GM18505 (cell line): Measurements from ENCODE around the gene CACNA1B.
"Not testable (repeated sequence)": the region's sequence is repeated elsewhere in the genome, so short reads cannot be mapped to it uniquely, and the experiment has no call there.

Experiments used
- ATAC-seq: cut with Tn5 transposase; IDR thresholded peaks from one replicate; pipeline ENCODE4 v1.9.1; 2021; ENCODE audit not compliant: unreplicated experiment
- POLR2A ChIP-seq: IDR thresholded peaks from 4 replicates; pipeline ENCODE4 v1.6.1; 2011; ENCODE audit warnings: borderline replicate concordance; ENCODE audit not compliant: insufficient read depth, insufficient read length; ENCODE audit errors: extremely low read depth

Gene CACNA1B

DNA sequence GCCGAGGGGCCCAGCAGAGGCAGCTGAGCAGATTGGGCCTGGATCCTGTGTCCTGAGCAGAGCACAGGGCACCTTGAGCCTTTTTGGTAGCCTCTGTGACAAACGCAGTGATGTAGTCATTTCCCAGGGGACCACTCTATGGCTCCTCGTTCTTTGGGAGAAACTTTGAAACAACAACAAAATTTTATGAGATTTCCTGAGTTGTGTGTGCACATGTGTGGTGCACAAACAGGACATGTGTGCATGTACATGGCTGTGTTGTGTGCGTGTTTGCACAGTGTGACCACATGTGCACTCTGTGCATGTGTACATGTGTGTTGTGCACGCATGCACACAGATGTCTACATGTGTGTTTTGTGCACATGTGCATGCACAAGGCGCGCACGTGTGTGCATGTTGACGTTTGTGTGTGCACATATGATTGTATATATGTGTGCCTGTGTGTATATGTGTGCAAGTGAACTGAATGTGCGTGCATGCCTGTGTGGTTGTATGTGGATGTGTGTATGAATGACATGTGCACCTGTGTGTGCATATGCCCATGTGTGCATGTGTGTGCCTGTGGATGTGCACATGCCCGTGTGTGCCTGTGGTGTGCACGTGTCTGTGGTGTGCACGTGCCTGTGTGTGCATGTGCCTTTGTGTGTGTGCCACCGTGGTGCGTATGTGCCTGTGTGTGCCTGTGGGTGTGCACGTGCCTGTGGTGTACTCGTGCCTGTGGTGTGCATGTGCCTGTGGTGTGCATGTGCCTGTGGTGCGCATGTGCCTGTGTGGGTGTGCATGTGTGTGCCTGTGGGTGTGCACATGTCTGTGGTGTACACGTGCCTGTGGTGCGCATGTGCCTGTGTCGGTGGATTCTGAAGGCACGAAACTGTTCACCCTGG, 221.6 kb downstream of the CACNA1B start:
- TF ChIP-seq POLR2A = no peak
- ATAC-seq = no peak

GRCh38 chr9:138099803-138100598, 222.4 kb downstream of the CACNA1B start:
- no peak for ATAC-seq
- no peak for TF ChIP-seq POLR2A

GRCh38 chr9:138100711-138101350, 223.2 kb downstream of the CACNA1B start:
- TF ChIP-seq POLR2A = no peak
- no peak for ATAC-seq

DNA sequence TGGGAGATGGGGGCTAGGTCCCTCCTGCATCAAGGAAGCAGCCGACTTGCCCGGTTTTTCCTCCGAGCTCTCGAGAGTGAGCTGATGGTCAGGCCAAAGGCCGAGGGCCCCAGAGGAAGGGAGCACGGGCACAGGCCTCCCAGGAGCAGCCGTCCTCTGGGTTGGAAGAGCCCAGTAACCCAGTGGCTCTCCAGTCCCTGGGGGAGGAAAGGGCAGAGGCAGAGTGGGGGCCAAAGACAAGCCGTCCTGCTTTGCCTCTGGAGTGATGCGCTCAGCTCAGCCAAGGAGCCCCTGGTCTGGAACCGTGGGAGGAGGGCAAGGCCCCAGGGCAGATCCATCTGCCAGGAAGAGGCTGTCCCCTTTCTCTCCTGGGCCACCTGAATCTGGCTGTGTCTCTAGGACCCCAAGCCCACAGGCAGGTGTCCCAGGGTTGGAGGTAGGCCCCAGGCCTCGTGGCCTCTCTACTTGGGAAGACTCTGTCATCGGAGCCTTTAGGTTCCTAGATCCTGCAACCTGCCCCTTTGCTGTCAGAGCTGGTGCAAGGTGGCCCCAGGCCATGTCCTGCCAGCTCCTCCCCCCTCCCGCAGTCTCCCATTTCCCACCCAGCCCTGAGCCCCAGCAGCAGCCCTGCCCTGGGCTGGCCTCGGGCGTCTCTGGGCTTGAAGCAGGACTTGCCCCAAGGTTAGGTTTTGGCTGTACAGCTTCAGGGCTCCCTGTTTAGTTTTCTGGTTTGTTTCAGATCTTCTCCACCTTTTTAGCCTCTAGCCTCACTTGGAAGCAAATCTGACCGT, 224.1 kb downstream of the CACNA1B start:
- ATAC-seq = no peak
- no peak for TF ChIP-seq POLR2A

DNA sequence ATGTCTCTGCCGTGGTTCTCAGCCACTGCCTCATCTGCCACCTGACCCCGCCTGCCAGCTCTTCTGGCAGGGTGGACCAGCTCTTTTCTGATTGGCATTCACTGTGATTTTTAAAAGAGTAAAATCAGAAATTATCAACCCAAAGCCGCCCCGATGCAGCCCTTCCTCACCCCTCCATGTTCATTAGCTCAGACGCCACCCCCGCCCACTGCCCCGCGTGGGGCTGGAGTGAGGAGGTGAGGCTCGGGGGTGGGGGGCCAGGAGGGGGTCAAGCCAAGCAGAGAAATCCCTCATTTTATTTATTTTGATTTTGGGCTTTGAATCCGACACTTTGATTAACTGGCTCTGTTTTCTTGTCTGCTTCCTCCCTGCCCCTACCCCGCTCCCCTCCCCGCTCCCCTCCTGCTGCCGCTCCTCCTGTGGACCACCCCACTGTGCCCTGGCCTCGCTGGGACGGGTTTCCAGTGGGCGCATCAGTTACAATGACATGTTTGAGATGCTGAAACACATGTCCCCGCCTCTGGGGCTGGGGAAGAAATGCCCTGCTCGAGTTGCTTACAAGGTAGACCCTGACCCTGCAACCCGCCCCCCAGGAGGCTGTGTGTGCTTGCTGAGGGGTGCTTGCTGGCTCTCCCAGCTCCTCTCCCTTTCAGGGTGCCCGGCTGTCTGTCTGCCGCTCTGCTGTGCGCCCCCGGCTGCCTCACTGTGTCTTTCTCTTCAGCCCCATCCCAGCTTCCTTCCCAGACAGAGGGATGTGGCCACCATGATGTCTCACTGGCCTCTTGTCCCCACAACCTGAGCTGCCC, 224.9 kb downstream of the CACNA1B start:
- no peak for ATAC-seq
- no peak for TF ChIP-seq POLR2A

DNA sequence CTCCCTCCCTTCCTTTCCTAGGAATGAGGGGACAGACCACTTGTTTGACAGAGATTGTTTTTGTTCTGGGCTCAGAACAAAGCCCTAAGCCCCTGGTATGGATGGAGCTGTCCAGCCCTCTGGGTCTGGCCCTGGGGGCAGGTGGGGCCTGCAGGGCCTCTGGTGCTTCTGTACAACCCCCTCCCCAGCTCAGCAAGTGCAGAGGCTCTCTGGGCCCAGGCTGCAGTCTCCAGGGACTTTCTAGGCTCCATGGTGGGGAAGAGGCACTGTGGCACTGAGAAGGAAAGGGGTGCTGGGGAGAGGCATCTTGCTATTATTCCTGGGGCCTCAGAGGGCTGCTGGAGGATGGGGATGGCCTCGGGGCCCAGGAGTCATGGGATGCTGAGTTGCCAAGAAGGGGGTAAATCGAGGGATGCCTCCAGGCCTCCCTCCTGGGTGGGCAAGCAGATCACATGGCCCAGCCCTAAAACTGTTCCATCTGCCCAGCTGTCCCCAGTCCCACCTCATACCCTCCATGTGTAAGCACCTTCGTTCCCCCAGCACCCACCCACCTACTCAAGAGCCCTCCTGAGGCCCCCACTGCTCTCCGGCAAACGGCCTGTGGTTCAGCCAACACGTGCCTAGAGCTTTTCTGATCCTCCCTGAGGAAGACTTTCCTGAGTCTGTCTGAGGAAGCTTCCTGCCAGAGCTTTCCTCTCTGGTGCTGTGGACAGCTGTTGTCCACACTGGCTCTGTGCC, 225.7 kb downstream of the CACNA1B start:
- no peak for ATAC-seq
- no peak for TF ChIP-seq POLR2A

GRCh38 chr9:138103849-138104206, 226.2 kb downstream of the CACNA1B start:
- no peak for TF ChIP-seq POLR2A
- ATAC-seq = no peak

GRCh38 chr9:138104251-138105122, 226.9 kb downstream of the CACNA1B start:
- TF ChIP-seq POLR2A = no peak
- ATAC-seq = no peak

GRCh38 chr9:138105123-138105415, 227.5 kb downstream of the CACNA1B start:
- ATAC-seq = no peak
- no peak for TF ChIP-seq POLR2A

DNA sequence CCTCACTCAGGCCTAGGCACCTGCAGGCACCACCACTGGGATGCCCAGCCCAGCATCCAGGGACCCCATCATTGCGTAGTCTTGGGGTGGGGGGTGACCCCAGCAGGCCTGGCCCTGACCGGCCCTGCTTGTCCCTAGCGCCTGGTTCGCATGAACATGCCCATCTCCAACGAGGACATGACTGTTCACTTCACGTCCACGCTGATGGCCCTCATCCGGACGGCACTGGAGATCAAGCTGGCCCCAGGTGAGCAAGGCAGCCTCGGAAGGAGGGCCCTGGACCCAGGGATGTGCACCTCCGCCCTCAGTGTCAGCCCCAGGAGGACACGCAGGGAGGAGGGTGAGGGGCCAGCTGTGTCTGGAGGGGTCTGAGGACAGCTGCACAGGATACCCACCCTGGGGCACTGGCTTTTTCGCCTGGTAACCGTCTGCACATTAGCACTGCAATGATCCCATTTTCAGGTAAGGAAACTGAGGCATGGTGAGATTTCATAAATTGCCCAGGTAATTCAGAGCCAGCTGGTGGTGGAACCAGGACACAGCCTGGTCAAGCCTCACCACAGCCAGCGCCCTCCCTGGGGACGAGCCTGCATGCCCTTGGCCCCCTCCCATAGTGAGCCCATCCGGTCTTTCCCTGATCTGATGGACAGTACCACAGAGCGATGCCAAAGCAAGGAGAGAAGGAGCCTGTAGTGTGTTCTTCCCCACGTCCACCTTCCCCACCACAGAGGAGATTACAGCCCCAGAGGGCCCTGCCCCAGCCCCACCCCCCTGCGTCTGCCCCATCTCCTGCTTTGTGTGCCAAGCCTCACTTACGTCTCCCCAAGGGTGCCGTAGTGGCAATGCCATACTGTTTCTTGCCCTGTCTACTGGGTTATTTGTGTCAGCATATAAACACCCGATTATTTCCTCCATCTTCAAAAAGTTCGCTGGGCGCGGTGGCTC, 228.3 kb downstream of the CACNA1B start:
- ATAC-seq = no peak

GRCh38 chr9:138107039-138107438, 229.5 kb downstream of the CACNA1B start:
- not testable (repeated sequence) for ATAC-seq

More for the DNA sequence above, 228.3 kb downstream of the CACNA1B start:
- no peak for TF ChIP-seq POLR2A
